GM19025 (cell line): ENCODE measurements around the gene MYO18B.

Source experiments
- ATAC-seq: cut with Tn5 transposase; IDR thresholded peaks from one replicate; pipeline ENCODE4 v1.9.1; 2021; ENCODE audit warnings: mild to moderate bottlenecking, low read depth, moderate library complexity; ENCODE audit not compliant: unreplicated experiment

The MYO18B gene

DNA sequence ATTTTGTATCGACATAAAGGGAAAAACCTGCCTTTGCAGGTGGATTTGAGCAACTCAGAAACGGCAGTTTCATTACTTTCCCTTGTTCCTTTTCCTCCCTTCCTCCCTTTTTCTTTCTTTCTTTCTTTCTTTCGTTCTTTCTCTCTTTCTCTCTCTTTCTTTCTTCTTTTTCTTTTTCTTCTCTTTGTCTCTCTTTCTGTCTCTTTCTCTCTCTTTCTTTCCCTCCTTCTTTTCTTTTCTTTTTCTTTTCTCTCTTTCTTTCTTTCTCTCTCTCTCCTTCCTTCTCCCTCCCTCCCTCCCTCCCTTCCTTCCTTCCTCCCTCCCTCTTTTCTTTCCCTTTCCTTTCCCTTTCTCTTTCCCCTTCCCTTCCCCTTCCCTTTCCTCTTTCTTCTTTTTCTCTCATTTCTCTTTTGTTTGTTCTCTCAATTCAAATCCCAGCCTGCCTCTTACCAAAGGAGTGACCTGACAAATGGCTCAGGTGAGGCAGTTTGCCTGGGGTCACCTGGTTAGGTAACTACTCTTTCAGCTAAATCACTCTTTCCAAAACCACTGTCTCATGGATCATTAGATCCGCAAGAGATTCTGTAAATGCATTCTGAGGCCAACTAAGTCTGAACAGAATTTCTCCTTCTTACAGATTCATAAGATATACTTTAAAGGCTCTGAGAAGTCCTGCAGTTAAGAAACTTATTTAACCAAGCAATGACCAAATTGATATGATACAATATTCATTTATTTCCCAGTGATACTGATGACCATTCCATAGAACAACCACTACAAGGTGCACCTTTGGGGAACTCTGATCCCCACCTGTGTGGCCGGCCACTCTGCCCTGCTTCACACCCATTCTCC is 75.3 kb downstream of the MYO18B start:
- ATAC-seq: no peak

DNA sequence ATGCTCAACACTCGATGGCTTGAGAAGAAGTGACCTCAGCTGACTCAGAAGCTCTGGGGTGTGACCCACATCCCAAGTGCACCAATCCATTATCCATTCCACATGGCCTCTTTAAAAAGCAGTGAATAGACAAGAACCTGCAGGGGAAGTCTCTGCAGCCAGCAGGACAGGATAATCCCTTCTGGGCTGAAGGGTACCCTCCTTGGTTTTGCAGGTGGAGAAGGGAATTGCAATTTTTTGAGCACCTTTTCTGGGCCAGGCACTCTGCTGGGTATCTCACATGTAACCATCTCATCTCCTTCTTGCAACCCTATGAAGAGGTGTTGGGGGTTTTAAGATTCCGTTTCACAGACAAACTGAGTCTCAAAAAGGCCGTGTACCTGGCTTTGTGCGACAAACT is 76.6 kb downstream of the MYO18B start:
- ATAC-seq: no peak

GRCh38 chr22:25822344-25822743 is 80.4 kb downstream of the MYO18B start:
- no peak for ATAC-seq

DNA sequence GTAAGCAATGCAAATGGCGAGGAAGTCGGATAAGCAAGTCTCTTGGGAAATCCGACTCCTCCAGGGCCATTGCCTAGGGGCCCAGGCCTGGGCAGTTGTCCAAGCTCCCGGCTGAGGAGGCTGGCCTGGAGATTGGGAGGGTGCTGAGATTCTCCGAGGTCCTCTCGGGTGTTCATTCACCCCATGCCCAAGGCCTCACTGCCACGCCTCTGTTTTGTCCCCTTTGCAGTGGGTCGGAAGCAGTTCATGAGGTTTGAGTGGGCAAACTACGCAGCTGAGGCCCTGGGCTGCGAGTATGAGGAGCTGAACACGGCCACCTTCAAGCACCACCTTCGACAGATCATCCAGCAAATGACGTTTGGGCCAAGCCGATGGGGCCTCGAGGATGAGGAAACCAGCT is 81.3 kb downstream of the MYO18B start:
- ATAC-seq: no peak

DNA sequence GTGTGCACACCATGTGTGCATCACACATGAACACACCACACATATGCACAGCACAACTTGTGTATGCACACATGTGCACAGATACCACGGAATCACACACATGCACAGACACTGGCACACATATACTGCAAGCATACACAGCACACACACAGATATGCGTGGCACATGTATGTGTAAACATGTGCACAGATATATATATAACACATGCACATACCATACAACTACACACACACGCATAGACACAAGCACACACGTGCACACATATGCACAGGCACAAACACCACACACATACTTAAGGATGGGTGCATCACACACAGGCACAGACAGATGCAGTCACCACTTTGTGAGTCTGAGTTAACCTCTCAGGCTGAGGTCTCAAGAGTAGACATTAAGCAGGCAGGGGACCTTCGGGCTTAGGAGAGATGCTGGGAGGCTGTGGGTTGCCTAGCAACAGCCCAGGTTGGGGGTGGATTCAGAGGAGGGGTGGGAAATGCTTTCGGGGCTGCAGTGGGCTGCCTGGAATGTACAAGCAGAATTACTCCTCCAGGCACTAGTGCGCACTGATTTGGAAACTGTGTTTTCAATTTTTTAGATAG is 82.9 kb downstream of the MYO18B start:
- no peak for ATAC-seq

GRCh38 chr22:25827415-25827814 is 85.4 kb downstream of the MYO18B start:
- no peak for ATAC-seq

- no peak for ATAC-seq
Observed at GRCh38 chr22:25828422-25828821, 86.4 kb downstream of the MYO18B start.

- ATAC-seq: no peak
Observed at GRCh38 chr22:25829237-25829636, 87.2 kb downstream of the MYO18B start.

DNA sequence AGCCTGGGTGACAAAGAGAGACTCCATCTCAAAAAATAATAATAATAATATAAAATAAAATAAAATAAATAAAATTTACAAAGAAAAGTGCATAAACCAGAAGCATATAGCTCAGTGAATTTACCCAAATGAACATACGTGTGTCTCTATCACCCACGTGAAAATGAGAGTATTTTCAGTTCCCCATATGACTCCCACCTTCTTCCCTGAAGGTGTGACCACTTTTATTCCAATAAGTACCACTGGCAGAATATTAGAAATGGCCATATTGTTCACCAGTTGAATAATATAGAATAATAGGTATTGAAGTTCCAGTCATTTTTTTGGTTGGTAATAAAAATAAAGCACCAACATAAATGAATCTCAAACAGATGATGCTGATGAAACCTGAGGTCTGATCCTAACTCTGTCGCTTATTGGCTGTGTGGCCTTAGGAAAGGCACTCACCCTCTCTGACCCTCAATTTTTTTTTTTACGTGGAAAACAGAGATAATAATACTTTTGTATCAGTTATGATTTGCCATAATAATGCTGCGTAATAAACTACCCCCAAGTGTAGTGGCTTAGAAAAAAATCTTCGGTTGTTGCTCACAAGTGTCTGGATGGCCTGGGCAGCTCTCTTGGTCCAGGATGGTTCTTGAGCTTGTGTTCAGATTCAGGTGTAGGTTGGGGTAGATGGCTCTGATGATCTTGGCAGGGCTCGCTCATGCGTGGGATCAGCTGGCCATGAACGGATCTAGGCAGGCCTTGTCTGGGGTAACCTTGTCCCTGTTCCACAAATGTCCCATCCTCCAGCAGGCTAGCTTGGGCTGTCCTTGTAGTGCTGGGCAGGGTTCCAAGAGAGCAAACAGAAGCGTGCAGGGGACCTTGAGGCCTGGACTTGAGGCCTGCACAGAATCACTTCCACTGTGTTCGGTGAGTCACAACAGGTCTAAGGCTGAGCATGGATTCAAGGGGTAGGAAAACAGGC is 88.1 kb downstream of the MYO18B start:
- no peak for ATAC-seq

- no peak for ATAC-seq
Observed at GRCh38 chr22:25833091-25833490, 91.1 kb downstream of the MYO18B start.

DNA sequence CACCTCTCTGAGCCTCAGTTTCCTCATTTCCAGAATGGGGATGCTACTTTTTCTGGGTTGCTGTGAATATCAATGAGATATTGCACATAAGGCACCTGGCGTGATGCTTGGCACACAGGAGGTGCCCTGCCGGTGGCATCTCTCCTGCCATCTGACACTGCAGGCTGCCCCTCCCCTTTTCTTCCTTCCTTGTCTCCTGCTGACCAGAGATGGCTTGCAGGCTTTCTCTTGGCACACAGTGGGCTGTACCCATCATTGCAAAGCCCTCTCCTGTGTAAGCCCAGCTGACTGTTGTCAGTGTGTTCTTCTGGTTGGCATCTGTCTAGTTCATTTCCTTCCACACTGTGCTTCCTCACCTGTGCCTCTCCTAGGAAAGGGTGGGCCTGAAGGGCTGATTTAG is 91.7 kb downstream of the MYO18B start:
- ATAC-seq: no peak

- ATAC-seq: no peak
Observed at GRCh38 chr22:25834490-25834889, 92.5 kb downstream of the MYO18B start.

- ATAC-seq: no peak
Observed at GRCh38 chr22:25835348-25835747, 93.4 kb downstream of the MYO18B start.

DNA sequence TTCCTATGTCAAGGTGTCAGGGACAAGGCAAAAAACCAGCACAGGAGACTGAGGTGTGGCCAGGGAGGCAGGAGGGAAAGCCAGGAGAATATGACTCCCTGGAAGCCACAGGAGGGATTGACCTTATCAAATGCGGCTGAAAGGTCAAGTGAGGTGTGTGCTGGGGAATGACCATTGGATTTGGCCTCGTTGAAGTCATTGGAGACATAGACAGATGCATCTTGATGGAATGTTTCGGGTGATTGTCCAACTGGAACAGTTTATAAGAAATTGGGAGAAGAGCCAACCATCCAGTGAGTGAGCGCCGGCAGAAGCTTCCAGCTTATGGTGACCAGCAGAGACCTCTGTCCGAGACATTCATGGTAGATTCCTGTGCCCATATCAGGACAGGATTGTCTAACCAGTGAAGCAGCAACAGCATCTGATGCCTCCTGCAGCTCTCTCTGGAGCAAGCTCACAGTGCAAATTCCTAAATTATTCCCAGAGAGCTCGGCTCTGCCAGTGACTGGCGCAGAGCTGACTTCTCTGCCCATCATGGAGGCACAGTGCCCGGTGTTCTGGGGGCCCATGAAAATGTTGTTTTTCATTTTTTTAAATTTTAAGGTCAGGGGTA is 95.4 kb downstream of the MYO18B start:
- ATAC-seq: no peak

GRCh38 chr22:25838960-25839741 is 97.2 kb downstream of the MYO18B start:
- no peak for ATAC-seq

DNA sequence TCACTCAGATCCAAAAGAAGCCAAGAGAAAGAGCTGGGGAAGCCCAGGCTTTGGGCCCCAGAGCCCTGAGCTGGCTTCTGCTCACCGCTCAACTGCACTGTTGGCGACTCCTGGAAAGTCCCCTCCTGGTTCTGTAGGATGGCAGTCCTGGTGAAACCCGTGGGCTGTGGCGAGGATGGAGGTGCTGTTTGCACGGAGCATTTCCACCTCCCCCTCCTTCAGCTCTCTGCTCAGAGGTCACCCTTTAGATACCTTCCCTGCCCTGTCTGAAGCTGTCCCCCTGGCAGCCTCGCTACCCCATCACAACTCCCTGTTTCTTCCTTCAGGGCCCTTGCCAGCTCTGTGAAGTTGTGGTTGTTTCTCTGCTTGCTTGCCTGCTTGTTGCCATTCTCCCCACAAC is 97.8 kb downstream of the MYO18B start:
- no peak for ATAC-seq

DNA sequence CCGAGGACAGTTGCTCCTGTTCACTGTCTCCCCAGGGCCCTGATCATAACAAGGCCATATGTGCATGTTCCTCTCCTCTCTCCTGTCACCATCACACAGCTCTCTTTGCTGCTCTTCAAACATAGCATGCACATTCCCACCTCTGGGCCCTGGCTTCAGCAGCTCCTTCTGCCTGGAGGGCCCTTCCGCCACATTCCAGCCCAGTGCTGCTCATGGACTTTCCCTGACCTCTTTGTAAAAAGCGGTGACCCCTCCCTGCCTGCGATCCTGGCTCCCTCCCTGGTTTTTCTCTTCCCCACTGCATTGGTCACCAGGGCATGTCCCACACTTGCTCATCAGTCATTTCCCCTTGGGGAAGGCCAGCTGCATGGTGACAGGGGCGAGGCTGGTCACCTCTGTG is 98.2 kb downstream of the MYO18B start:
- ATAC-seq: no peak

GRCh38 chr22:25840891-25841290 is 98.9 kb downstream of the MYO18B start:
- ATAC-seq: no peak

DNA sequence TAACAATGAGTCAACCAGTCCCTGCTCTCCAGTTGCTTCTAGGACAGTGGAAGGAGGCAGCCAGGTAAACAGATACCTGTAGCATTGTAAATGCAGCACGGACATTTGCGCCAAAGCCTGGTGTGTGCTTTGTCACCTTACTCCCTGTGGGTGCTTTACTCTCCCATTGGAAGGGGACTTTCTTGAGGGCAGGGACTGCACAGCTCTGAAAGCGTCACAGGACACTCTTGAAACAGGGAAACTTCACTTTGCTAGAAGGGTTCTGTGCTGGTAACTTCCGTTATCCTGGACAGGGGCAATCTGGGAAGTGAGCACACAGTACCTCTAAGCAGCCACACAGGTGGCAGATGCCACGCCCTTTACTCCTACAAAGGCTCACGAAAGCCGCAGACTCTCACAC is 99.8 kb downstream of the MYO18B start:
- no peak for ATAC-seq
